22Rv1 (cell line): Measurements from ENCODE around the gene NOXO1.

Source experiments
- H3K27ac ChIP-seq: fragments of 450-650 bp; 2 replicates; pipeline ENCODE4 v1.5.1; 2017
- ZFX ChIP-seq: fragments of 450-650 bp; IDR thresholded peaks from 2 replicates; pipeline ENCODE4 v1.6.1; 2017; ENCODE audit warnings: antibody characterized with exemption, borderline replicate concordance
- TF ChIP-seq, protein P1 (sequence below): fragments of 450-650 bp; IDR thresholded peaks from 2 replicates; pipeline ENCODE4 v1.5.1; 2017; ENCODE audit warnings: mild to moderate bottlenecking

The NOXO1 gene

DNA sequence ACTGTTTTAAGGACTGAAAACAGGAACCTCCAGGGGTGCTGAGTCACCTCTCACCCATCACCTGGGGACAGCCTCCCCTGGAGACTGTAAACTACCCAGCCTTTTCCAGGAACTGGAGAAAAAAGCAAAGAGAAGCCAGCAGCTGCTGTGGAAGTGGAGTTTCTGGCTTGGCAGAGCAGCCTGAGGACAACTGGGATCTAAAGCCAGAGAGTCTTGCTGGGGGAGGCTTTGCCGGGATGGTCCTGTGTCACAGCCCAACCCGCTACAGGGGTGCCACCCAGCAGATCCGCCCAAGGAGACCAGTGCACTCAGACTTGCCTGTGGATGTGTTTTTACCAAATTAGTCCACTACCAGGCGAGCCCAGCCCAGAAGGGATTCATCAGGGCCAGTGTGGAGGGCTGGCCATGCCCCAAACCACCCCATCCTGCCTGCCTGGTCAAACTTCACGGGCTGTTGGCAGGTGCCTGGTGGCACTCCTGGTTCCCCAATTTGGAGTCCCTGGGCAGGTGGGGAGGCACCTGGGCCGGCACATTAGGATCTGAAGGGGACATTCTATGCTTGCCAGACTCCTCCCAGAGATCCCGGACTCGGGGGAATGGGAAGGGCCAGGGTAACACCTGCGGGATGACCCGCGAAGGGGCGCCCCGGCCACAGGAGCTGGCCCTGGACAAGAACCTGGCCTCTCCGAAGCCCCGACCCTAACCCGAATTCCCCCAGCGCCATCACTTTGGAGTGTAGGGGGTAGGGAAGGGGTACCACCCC is 39.0 kb downstream of the NOXO1 start:
- TF ChIP-seq ZFX: no peak
- TF ChIP-seq, protein P1, sequence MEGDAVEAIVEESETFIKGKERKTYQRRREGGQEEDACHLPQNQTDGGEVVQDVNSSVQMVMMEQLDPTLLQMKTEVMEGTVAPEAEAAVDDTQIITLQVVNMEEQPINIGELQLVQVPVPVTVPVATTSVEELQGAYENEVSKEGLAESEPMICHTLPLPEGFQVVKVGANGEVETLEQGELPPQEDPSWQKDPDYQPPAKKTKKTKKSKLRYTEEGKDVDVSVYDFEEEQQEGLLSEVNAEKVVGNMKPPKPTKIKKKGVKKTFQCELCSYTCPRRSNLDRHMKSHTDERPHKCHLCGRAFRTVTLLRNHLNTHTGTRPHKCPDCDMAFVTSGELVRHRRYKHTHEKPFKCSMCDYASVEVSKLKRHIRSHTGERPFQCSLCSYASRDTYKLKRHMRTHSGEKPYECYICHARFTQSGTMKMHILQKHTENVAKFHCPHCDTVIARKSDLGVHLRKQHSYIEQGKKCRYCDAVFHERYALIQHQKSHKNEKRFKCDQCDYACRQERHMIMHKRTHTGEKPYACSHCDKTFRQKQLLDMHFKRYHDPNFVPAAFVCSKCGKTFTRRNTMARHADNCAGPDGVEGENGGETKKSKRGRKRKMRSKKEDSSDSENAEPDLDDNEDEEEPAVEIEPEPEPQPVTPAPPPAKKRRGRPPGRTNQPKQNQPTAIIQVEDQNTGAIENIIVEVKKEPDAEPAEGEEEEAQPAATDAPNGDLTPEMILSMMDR: no peak
- H3K27ac ChIP-seq: peak overlapping the region; percentile 70

DNA sequence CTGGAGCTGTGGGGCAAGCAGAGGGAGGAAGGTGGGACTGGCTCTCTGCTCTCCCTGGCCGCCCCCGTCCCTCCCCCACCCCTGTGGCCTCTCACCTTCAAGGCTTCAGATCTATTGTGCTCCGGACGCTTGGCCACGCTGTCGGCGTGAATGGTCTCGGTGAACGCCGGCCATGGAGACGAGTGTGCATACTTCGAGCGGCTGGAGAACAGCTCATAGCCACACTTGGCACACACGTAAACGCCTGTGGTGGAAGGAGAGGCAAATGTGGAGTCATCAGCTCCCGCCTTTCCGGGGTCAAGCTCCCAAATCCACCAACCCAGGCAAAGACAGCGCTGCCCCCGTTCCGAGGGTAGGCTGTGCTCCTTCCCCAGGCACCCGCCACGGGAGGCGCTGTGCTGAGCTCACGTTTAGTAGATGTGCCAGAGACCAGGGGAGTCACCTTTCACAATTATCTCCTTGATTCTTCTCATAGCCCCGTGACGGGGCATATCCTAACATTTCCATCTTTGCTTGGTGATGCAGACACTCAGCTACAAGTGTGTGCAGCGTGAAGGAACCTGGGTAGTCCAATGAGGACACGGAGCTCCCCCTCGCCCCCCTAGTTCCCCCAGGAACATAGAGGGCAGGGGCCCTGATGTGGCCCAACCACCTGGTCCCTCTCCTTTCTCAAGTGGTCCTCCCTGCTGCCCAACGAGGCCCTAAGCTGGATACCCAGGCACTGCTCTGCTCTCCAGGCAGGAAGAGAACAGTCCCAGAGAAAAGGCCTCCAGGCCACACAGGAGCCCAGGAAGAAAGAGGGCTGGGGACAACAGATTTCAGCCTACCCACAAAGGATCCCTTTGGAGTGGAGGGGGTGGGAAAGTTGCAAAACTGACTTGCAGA is 39.9 kb downstream of the NOXO1 start:
- no peak for TF ChIP-seq ZFX
- TF ChIP-seq, protein P1: peak; percentile 42
- peak overlapping the region; percentile 70 for H3K27ac ChIP-seq

- peak overlapping the region; percentile 38 for H3K27ac ChIP-seq
- TF ChIP-seq, protein P1: no peak
- TF ChIP-seq ZFX: no peak
Measured at GRCh38 chr16:1940273-1941161, 40.8 kb downstream of the NOXO1 start.

DNA sequence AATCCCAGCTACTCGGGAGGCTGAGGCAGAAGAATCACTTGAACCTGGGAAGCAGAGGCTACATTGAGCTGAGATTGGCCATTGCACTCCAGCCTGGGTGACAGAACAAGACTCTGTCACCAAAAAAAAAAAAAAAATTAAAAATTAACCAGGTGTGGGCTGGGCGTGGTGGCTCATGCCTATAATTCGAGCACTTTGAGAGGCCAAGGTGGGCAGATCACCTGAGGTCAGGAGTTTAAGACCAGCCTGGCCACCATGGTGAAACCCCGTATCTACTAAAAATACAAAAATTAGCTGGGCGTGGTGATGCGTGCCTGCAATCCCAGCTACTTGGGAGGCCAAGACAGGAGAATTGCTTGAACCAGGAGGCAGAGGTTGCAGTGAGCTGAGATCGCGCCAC is 41.4 kb downstream of the NOXO1 start:
- peak overlapping the region; percentile 38 for H3K27ac ChIP-seq

DNA sequence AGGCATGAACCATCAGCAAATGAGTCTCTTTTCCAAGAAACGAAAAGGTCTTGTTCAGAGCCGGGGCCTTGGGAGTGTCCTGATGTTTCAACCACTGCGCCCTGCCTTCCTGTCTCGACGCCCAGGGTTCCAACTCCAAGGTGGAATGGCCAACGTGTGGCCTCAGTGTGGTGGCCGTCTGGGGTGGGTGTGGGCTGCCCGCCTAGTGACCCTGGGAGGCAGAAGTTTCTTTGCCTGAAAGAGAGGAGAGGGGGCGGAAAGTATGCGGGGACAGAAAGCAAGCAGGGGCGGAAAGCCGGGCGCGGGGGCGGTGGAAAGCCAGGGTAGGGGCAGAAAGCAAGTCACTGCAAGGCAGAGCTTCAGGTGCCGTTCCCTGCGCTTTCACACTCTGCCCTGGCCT is 42.4 kb downstream of the NOXO1 start:
- TF ChIP-seq, protein P1: no peak
- TF ChIP-seq ZFX: no peak
- no peak overlapping the region for H3K27ac ChIP-seq

- TF ChIP-seq ZFX: no peak
- TF ChIP-seq, protein P1: no peak
- no peak overlapping the region for H3K27ac ChIP-seq
Measured at GRCh38 chr16:1938316-1938715, 43.0 kb downstream of the NOXO1 start.

GRCh38 chr16:1936945-1937479 is 44.3 kb downstream of the NOXO1 start:
- TF ChIP-seq, protein P1: no peak
- no peak for TF ChIP-seq ZFX
- no peak overlapping the region for H3K27ac ChIP-seq
